AG04449 (cell line): ENCODE results near the gene ATP6V1A.

Experiments used
- CTCF ChIA-PET: fragments of 350-600 bp; formaldehyde crosslinking; extraction: SDS; loops from one replicate; lab custom pipeline; 2021; ENCODE audit warnings: antibody characterized with exemption; lab: Yijun Ruan, JAX
- POLR2A ChIA-PET: fragments of 400-600, 350-600 bp; formaldehyde crosslinking; extraction: SDS; loops from one replicate; lab custom pipeline; 2020; ENCODE audit warnings: antibody characterized with exemption, inconsistent platforms; lab: Yijun Ruan, JAX
- DNase-seq: peaks from one replicate; pipeline ENCODE4 v3.0.0-alpha.2; 2010; ENCODE audit warnings: low read depth, low spot score
- H3K4me3 ChIP-seq: 2 replicates; pipeline ENCODE4 v1.5.1; 2011; ENCODE audit warnings: low read depth, mild to moderate bottlenecking, control low read depth, low read length
- CTCF ChIP-seq: IDR thresholded peaks from one replicate; pipeline ENCODE4 v1.5.1; 2011; ENCODE audit warnings: mild to moderate bottlenecking, moderate library complexity, low read length, control low read depth, inconsistent platforms; ENCODE audit not compliant: insufficient read depth; ENCODE audit errors: missing control alignments

ATP6V1A gene

DNA sequence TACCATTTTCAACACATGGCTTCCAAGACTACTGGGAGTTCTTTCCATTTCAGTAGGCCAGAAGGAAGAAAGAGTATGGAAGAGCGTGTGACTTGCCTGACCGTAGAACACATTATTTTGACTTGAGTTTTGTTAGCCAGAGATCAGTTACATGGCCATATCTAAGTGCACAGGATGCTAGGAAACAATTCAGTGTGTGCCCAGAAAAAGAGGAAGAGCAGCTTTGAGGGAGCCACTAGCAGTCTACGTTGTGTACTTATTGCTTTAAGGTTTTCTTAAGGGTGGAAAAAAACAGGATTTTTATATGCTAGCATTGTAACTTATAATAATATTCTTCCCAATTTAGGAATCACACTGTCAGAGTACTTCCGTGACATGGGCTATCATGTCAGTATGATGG lies 47.7 kb downstream of the ATP6V1A start:
- H3K4me3 ChIP-seq = no peak overlapping the region
- CTCF ChIA-PET = interaction anchor here (2.5 kb wide), 1 partner anchor 58 kb away, joined by 7 read pairs; no protein-coding TSS in a partner anchor
- no peak for DNase-seq
- TF ChIP-seq CTCF = no peak
- POLR2A ChIA-PET = no interaction called here

DNA sequence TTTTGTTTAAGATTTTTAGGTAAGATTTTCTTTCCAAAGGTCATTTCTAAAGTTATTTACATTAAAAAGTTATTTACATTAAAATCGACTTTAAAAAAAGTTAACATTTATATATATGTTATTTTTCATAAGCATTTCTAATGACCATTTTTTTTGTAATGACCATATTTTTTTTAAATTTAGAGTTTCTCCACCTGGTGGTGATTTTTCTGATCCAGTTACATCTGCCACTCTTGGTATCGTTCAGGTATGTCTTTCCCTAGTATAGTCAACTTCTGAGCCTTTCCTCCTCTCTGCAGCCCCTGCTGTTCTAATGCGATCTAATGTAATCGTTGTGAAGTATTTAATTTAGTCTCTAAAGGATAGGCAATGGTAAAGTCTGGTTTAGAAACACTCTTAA lies 48.9 kb downstream of the ATP6V1A start:
- CTCF ChIA-PET = interaction anchor here (0.8 to 2.5 kb wide), 2 partner anchors 46 to 60 kb away, joined by 3 to 7 read pairs; no protein-coding TSS in a partner anchor
- H3K4me3 ChIP-seq = no peak overlapping the region
- POLR2A ChIA-PET = no interaction called here
- no peak for DNase-seq
- no peak for TF ChIP-seq CTCF

GRCh38 chr3:113802795-113803455 lies 56.1 kb downstream of the ATP6V1A start:
- CTCF ChIA-PET = interaction anchor here (1.4 kb wide), 1 partner anchor 34 kb away, joined by 3 read pairs; no protein-coding TSS in a partner anchor

GRCh38 chr3:113804661-113805060 lies 57.8 kb downstream of the ATP6V1A start:
- CTCF ChIA-PET = no interaction called here

More at GRCh38 chr3:113802795-113803455, 56.1 kb downstream of the ATP6V1A start:
- no peak overlapping the region for H3K4me3 ChIP-seq
- DNase-seq = no peak
- POLR2A ChIA-PET = interaction anchor here (0.6 kb wide), 1 partner anchor 27 kb away, joined by 3 read pairs; no protein-coding TSS in a partner anchor
- TF ChIP-seq CTCF = no peak

GRCh38 chr3:113805249-113805648 lies 58.4 kb downstream of the ATP6V1A start:
- no peak for TF ChIP-seq CTCF
- H3K4me3 ChIP-seq = no peak overlapping the region
- ChIA-PET CTCF (no interaction called here), POLR2A (interaction anchor here (0.6 kb wide), 1 partner anchor 590 kb away, joined by 3 read pairs; no protein-coding TSS in a partner anchor)
- no peak for DNase-seq

More at GRCh38 chr3:113804661-113805060, 57.8 kb downstream of the ATP6V1A start:
- no peak overlapping the region for H3K4me3 ChIP-seq
- TF ChIP-seq CTCF = no peak
- POLR2A ChIA-PET = no interaction called here
- no peak for DNase-seq

- ChIA-PET CTCF (interaction anchor here (0.8 kb wide), 1 partner anchor 26 kb away, joined by 3 read pairs; the partner anchor contains the start of gene GRAMD1C), POLR2A (no interaction called here)
- no peak for DNase-seq
- no peak overlapping the region for H3K4me3 ChIP-seq
- no peak for TF ChIP-seq CTCF
Measured at GRCh38 chr3:113812854-113813253, 66.0 kb downstream of the ATP6V1A start.
